ENCODE results near the gene EGF.
"Not testable (repeated sequence)": the region's sequence is repeated elsewhere in the genome, so short reads cannot be mapped to it uniquely, and the experiment has no call there.

EGF gene

DNA sequence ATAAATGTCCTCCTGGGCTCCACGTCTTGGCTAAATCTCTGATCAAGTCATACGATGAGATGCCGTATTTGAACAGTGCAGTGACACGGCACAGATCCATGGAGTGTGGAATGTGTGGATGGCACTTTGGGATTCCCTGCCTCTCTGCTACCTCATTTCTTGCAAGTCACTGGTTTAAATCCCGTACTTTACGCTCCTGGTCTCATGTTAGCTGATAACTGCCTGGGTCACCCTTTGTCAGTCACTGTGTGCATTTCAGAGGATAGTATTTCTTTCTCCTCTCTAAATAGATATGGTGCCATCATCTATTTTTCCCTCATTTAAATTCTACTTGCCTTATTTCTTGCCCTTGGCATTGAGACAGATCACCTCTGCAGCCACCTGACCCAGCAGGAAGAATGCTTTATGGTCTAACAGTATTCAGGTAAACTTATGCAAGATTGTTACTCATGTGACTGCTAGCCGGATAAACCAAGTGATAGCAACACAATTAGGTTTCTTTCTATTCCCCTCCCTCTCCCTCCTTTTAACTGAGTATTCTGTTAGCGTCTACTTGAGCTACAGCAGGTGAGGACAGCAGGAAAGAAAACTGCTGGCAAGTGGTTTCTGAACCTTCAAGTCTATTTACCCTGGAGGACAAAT is 2.8 kb downstream of the EGF start:
- DNase-seq: no peak

DNA sequence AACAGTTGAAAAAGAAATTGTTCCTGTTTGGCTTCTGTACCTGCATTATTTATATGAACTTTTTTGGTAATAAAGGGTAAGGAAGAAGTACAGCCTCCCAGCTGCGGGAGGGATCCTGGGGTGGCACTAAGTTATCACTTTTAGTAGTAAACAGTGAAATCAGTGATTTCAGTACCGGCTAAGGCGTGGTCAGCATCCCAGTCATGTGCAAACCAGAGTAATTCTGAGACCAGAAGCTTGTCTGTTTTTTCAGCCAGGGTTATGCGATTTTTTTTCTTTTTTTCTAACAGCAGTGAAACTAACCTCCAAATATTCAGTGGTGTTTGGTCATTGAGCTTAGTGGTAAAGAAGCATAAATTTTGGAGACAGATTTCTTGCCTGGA is 3.3 kb downstream of the EGF start:
- no peak for DNase-seq

DNA sequence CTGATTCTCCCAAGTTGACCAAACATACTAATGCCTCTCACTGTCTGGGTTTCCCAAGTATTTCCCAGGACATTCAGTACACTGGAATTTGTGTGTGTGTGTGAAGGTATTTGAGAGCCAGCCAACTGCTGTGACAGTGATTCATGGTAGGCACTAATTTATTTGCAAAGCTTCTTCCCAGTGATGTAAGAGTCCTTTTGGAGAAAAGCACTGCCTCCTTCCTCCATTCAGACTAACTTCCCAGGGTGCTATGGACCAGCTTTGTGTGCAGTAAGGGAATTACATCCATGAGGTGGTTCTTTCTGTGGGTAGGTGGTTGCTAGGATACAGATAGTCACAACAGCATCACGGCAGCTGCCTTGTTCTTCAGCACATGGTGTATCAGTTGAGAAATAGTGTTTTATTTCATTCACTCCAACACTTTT is 8.7 kb downstream of the EGF start:
- no peak for DNase-seq

DNA sequence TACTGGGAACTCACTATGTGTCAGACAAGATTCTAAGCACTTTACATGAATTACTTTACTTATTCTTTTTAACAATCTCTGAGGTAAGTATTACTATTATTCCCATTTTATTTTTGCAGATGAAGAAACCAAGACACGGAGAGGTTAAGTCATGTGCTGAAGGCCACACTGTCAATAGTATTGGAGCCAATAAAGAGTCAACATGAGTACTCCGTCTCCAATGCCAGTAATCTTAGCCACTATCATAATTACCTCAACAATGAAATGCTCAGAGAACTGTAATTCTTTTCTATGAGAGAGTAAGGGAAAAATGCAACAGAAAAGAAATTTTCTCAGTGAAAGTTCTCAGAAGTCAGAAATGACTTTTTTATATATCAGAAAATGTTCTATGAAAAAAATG is 12.7 kb downstream of the EGF start:
- no peak for DNase-seq

DNA sequence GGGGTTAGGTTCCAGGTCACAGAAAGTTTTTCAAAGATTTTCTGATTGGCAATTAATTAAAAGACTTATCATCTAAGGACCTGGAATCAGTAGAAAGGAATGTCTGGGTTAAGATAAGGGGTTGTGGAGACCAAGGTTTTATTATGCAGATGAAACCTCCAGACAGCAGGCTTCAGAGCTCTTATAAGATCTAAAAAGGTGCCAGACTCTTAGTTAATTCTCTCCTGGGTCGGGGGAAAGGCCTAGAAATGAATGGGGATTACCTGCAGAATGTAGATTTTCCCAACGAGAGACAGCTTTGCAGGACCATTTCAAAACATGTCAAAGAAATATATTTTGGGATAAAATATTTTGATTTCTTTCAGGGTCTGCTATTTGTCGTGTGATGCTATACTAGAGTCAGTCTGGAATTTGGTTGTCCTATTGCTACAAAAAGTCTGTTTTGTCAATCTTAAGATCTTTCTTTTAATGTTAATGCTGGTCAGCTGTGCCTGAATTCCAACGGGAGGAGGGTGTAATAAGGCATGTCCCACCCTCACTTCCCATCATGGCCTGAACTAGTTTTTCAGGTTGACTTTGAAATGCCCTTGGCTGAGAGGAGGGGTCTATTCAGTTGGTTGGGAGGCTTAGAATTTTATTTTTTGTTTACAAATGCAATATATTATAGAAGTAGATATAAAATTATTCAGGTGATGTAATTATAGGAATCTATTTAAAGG is 15.8 kb downstream of the EGF start:
- DNase-seq: no peak

DNA sequence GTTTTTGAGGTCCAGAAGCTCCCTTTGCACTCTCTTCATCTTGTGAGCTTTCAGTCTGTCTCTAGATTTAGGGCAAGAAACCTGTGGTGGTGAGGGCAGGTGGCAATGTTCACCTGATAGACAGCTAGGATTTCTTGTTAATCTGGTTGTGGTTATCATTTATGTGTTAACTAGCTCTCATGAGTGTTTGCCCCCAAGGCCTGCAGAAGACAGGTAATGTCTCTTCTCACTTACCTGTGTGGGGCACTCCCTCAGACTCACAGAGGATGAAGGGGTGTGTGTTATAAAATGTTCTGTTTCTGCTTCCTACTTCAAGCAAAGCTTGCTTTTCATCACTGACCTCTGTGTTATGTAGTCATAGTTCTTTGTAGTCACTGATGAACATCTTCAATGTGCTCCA is 17.8 kb downstream of the EGF start:
- DNase-seq: no peak

DNA sequence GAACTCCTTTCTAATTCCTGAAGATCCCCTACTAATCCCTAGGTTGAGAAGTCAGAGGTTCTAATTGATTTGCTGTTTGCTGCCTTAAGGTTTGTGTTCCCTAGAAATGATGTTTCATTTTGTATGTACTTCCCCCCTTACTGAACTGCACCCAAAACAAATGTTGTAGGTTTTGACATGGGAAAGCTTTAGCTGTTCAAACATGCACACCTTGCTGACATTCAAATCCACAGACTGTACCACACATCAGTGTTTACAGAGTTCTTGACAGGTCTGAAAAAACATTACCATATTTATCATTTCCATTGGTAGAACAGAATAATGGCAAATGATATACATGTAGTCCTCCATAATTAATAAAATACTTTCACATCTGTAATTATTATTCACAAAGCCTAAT is 18.2 kb downstream of the EGF start:
- no peak for DNase-seq

DNA sequence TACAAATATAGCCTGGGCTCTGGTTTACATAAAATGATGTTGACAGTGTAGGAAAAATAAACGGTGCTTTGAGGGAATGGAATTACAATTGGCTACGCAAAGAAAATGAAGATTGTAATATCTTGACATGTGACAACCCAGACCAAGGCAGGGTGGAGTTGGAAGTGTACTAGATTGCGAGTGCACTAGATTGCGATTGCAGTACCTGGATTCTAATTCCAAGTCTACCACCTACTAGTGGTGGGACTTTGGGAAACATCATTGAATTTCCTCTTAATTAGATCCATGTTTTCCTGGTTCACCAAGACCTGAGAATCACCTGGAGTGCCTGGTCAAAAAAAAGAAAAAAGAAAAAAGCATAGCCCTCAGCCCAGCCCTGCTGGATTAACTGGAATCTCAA is 18.6 kb downstream of the EGF start:
- DNase-seq: no peak

DNA sequence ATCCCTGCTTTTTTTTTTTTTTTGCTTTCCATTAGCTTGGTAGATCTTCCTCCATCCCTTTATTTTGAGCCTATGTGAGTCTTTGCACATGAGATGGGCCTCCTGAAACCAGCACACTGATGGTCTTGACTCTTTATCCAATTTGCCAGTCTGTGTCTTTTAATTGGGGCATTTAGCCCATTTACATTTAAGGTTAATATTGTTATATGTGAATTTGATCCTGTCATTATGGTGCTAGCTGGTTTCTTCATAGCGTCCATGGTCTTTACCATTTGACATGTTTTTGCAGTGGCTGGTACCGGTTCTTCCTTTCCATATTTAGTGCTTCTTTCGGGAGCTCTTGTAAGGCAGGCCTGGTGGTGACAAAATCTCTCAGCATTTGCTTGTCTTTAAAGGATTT is 24.7 kb downstream of the EGF start:
- not testable (repeated sequence) for DNase-seq

DNA sequence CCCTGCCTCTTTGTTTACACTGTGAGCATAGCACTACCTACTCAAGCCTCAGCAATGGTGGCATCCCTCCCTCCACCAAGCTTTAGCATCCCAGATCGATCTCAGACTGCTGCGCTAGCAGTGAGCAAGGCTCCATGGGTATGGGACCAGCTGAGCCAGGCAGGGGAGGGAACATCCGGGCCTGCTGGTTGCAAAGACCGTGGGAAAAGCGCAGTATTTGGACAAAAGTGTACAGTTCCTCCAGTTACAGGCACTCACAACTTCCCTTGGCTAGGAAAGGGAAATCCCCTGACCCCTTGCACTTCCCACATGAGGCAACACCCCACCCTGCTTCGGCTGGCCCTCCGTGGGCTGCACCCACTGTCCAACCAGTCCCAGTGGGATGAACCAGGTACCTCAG is 26.5 kb downstream of the EGF start:
- DNase-seq: no peak

DNA sequence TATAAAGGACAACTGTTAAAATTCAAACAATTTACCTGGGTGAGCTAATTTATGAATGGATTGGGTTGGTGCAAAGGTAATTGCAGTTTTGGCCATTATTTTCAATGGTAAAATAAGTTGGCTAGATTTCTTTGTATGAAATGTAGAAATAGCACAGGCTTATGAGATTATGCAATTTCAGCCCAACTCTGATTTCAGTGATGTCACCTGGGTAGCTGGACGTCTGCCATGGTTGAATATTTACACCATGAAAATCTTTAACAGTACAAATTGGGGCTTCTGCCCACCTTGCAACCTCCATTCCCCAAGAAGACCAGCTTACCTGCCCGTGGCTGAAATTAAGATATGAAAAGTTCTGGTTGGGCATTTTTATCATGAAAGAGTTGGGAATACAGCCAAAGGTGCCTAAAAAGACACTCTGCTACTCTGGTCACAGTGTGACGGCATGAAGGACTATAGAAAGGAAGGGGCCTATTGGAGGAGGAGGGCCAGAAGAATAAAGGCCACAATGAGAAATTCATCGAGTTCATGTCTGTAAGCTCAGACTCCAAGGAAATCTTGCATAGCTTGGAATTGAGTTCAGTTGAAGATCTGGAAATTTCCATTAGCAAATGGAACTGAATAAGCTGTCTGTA is 29.7 kb downstream of the EGF start:
- no peak for DNase-seq

DNA sequence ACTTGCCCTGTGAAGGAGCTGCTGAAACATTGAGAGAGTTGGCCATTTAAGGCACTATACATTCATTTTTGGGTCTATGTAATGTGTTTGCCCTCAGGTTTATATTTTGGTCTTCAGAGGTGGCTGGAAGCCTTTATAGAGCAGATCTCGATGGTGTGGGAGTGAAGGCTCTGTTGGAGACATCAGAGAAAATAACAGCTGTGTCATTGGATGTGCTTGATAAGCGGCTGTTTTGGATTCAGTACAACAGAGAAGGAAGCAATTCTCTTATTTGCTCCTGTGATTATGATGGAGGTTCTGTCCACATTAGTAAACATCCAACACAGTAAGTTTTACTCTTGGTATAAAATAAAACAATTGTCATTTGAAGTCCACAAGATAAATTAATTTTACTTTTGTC is 31.1 kb downstream of the EGF start:
- no peak for DNase-seq

DNA sequence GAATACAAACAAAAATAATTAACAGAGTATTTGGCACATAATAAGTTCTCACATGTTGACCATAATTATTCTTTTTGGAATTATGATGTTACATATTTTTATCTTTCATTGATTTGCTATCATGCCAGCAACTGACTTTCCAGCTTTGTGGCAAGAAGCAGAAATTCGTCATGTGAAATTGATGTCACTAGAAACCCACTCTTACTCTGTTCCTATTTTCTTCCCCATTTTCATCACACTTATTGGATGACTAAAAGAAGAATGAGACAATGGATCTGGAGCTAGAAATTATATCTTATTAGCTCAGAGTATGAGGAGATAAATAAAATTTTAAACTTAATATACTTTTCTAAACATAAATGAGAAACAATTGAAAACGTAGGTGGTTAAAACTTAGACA is 31.9 kb downstream of the EGF start:
- DNase-seq: no peak

DNA sequence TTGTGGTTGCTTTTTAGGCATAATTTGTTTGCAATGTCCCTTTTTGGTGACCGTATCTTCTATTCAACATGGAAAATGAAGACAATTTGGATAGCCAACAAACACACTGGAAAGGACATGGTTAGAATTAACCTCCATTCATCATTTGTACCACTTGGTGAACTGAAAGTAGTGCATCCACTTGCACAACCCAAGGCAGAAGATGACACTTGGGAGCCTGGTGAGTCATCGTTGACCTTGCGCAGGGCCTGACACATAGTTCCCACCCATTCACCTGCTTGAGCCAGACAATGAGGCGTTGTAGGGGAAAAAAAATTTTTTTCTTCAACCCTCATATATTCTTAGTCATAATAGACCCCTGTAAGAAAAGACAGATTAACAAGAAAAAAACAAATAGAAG is 32.4 kb downstream of the EGF start:
- DNase-seq: no peak

DNA sequence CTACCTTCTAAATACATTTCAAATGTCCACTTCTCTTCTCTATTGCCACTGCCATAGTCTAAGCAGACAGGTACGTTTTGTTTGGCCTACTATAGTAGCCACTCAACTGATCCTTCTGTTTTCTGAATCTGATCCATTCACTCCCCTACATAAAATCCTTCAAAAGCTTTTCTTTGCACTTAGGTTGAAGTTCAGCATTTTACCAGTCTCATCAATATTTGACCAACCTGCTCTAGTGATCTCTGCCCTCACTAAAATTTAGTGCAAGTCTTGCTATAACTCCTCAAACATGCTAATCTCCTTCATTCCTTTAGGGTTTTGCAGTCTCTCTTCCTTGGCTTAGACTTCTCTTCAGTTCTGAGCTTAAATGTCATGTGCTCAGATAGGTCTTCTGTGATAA is 33.4 kb downstream of the EGF start:
- DNase-seq: no peak

DNA sequence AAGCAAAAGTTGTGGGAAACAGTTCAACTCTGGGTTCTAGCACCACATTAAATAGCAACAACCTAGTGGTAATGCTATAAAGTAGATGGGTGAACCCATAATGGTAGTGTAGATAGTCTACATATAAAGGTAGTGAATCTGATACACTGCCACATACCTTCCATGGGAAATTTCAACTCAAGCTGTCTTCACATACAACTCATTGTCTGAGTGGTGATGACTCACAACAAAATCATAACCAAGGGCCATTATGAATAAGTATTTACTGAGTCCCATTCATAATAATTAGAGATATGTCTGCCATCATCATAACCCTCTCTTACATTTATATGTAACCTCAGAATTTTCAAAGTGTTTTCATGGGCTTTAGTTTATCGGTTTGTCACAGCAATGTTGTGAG is 34.8 kb downstream of the EGF start:
- DNase-seq: no peak

DNA sequence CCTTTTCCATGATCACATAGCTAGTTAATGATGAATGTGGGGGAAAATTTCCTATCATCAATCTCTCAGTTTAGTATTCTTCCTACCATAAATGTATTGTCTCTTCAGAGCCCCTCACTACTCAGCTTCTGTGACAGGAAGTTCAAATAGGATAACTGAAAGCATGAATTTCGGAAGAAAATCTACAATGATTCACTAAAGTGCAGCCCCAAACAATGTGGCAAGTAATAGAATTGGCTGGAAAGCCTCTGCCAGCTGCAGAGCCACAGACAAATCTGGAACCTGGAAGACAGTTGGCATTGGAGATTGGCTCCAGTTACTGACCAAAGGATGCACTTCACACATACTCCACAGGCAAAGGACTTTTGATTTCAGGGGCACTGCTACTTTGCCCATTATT is 35.2 kb downstream of the EGF start:
- DNase-seq: no peak

DNA sequence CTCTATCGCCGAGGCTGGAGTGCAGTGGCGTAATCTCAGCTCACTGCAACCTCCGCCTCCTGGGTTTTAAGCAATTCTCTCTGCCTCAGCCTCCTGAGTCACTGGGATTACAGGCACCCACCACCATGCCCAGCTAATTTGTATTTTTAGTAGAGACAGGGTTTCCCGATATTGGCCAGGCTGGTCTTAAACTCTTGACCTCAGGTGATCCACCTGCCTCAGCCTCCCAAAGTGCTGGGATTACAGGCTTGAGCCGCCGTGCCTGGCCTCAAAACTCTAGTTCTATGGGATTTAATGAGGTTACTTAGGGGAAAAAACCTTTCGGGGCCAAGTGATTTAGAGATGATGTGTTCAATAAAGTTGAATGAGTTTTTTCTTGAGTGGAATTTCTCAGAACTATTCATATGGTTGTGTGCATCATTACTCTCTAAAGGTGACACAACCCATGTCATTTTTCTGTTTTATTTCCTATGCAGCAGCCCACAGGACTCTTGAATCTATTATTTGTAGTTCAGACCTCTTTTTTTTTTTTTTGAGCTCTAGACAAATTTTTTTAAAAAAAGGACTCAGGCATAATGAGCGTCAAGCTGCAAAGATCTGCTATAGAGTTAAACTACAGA is 36.5 kb downstream of the EGF start:
- DNase-seq: not testable (repeated sequence)

DNA sequence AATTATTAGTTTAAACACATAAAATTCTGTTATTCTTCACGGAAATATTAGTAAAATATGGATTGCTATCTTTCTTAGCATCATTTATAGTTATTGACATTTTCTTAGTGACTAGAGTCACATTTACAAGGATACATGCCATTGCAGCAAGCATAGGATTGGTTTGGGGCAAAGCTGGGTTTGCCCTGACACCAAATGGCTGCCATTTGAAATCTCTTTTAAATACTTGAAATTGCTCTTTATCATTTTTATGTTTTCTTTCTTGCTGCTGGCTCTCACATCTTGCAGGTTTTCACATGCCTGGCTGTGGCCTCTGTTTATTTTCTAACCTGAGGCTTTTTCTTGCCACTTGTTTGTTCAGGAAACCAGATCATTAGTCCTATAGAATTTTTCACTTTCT is 39.9 kb downstream of the EGF start:
- no peak for DNase-seq

DNA sequence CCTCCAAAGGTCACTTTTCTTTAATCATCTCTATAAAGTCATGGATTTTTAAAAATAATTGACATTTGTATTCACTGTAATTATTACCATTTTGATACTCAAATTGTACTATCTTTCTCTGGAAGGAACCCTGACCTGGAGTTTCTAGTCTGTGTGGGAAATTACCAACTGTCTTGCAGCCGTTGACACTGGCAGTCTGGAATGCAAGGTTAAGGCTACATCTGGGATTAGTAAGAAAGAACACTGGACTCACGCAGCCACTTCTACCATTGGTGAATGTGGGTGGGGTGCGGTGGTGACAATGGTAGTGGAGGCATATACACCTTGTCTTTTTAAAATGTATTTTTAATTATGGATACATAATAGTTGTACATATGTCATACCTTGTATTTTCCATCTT is 40.9 kb downstream of the EGF start:
- DNase-seq: no peak

DNA sequence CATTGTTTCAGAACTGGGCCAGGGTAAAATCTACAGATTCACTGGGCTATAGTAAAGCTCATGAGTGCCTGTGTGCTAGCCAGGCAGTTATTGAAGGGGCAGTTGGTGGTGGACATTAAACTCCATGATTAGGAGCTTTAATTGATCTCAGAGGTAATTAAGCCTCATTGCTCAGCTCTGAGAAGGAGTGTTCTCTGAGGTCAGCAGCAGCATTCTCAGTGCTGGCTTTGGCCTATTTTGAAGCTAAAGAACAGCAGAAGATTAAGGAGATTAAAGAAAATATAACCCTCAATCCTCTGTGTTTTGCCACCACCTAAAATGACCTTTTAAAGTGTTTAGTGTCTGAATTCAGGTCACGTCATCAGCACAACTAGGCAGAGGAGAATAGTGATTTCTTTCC is 42.5 kb downstream of the EGF start:
- no peak for DNase-seq

DNA sequence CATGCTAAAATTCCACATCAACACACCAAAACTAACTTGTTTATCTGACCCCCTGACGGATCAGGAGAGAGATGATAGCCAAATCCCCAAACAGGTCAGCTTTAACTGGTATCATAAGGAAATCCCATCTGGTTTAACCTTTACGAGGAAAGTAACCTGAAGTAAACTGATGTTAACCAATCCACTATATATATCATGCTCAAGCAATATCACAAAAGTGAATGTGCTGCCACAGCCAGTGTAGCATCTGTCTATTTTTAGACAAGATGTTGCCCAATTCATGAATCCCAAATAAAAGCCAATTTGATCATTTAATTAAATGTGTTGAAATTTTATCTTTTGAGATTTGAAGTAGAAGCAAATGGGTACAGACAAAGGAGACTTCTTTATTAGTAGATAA is 44.5 kb downstream of the EGF start:
- no peak for DNase-seq

DNA sequence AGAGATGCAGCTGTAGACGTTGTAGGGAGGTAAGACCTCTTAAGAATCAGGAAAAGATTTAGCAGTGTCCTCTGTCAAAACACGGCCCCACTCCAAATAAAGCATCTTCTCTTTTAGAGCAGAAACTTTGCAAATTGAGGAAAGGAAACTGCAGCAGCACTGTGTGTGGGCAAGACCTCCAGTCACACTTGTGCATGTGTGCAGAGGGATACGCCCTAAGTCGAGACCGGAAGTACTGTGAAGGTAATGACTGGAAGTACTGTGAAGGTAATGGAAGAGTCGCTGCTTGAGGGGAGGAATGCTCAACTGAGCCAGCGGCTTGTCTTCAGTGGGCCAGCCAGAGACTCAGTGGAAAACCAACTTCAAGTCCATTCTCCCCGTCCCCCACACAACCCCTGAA is 46.5 kb downstream of the EGF start:
- DNase-seq: no peak

DNA sequence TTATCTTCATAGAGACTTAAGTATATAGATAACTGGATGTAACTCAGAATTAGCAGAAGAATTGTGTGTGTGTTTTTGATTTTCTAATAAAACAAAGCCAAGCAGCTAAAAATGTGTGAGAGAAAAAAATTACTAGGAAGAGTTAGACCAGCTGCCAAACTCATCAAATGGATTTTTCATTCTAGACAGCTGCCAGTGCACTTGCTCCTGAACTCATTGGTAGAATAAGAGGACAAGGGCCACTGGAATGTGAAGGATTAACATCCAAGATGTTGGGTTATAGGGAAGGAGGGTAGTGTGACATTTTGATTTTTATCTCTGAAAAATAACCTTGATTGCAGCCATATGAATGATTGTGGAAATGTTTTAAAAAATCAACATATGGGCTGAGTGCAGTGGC is 49.7 kb downstream of the EGF start:
- no peak for DNase-seq
